K562 (cell line): ENCODE results near the gene ZNF552. TPM values are rescaled to one million over a fixed set of nuclear protein-coding genes. Genes with fewer than 3 reads are reported as not detected.

Experiments used
- CHD2 ChIP-seq: IDR thresholded peaks from 2 replicates; pipeline ENCODE4 v1.6.1; 2011; ENCODE audit warnings: low read depth, low read length
- EZH2 ChIP-seq: IDR thresholded peaks from 2 replicates; pipeline ENCODE4 v1.6.1; 2012; ENCODE audit warnings: low read depth, mild to moderate bottlenecking, inconsistent platforms, low read length, borderline replicate concordance
- HDAC1 ChIP-seq, 2 experiments: fragments of 450-650 bp; IDR thresholded peaks; 2 replicates each; pipeline ENCODE4 v1.6.1; 2016 to 2017; ENCODE audit warnings: inconsistent platforms in 1 of 2, mild to moderate bottlenecking in 1 of 2, moderate library complexity in 1 of 2
- SAP30 ChIP-seq: fragments of 200-600 bp; sonication (generic); IDR thresholded peaks from 2 replicates; pipeline ENCODE4 v1.6.1; 2012; ENCODE audit warnings: borderline replicate concordance, low read depth, mild to moderate bottlenecking, moderate library complexity, low read length, control low read depth, inconsistent platforms; ENCODE audit not compliant: insufficient read depth, poor library complexity, severe bottlenecking
- ZBTB40 ChIP-seq, 2 experiments: fragments of 450-650 bp in 1 of 2; sonication (generic) in 1 of 2; formaldehyde crosslinking in 1 of 2; IDR thresholded peaks; 2 replicates each; pipeline versions ENCODE4 v1.7.1 to v1.9.0; 2016 to 2022; ENCODE audit warnings: inconsistent platforms in 1 of 2, mild to moderate bottlenecking in 1 of 2, missing genetic modification reagents in 1 of 2
- ZNF217 ChIP-seq: sonication (generic); formaldehyde crosslinking; IDR thresholded peaks from 2 replicates; pipeline ENCODE4 v1.8.0; 2022; ENCODE audit warnings: mild to moderate bottlenecking, missing genetic modification reagents
- polyA plus RNA-seq, 8 experiments: library from polyadenylated mRNA; depleted of rRNA in 4 of 8; stranded (reverse) in 5 of 8; unstranded in 3 of 8; fragments of >200 nt; fragmentation: Nextera tagmentation in 2 of 8; fragmentation: Illumina TruSeq in 1 of 8; extraction: Ambion mirVana in 2 of 8; extraction: Trizol in 1 of 8; gene quantifications; 2 replicates each; pipeline versions ENCODE4 v1.2.1 to v1.2.3, GENCODE V29; 2011 to 2014; ENCODE audit warnings: inconsistent platforms in 1 of 8, missing spikeins in 1 of 8
- total RNA-seq, 7 experiments: library from RNA; depleted of rRNA in 6 of 7; stranded (reverse); fragments of >200 nt in 6 of 7; fragmentation: Illumina TruSeq in 2 of 7; extraction: Trizol in 2 of 7; gene quantifications; 2 replicates each; pipeline versions ENCODE4 v1.2.1 to v1.2.3, GENCODE V29; 2011 to 2021; ENCODE audit warnings: low replicate concordance in 1 of 7

ZNF552 gene
- total and polyA plus RNA-seq, 9 of the 15 experiments (the other 6 are each of a cell fraction or from before 2014, with no cell fraction given), result 4.4 to 12.4 (median 8.5) TPM

GRCh38 chr19:57786906-57787305 lies 27.8 kb downstream of the ZNF552 start (continued):
- TF ChIP-seq EZH2 (no peak), CHD2 (no peak), ZNF217 (CRISPR knock-in tag) (no peak), HDAC1 (IDR thresholded peaks at IDR 0.05) (no peak), SAP30 (no peak), ZBTB40 (IDR thresholded peaks at IDR 0.05) (no peak), ZBTB40 (CRISPR knock-in tag; IDR thresholded peaks at IDR 0.05) (no peak)
- TF ChIP-seq, all 486 proteins: peak for 0
